H1 (cell line): ENCODE measurements around the gene ZBTB16. TPM values are rescaled to one million over a fixed set of nuclear protein-coding genes. Genes with fewer than 3 reads are reported as not detected.

ENCODE experiments used
- CTCF ChIA-PET: fragments of 300-600 bp; sonication (Branson Sonifier 250); formaldehyde crosslinking; loops from one replicate; lab custom pipeline; 2021; ENCODE audit not compliant: partially characterized antibody; lab: Charles Lee
- POLR2A ChIA-PET: fragments of 300-600 bp; sonication (Branson Sonifier 250); formaldehyde crosslinking; loops from one replicate; lab custom pipeline; 2021; ENCODE audit warnings: inconsistent platforms; ENCODE audit not compliant: partially characterized antibody; lab: Charles Lee
- DNase-seq, 2 experiments: peaks; one replicate each; pipeline versions ENCODE4 v3.0.0 to v3.0.0-alpha.2; 2010 to 2022; ENCODE audit warnings: low spot score in 2 of 2, low read depth in 1 of 2, mixed read lengths in 1 of 2
- FAIRE-seq: peaks from 2 replicates; lab custom pipeline; 2011; peaks lifted over from hg19 to GRCh38; lab: Jason Lieb, UNC
- H2AFZ ChIP-seq: 2 replicates; pipeline ENCODE4 v1.8.1; 2012; ENCODE audit warnings: low read length, inconsistent platforms
- H2AK5ac ChIP-seq: 2 replicates; pipeline ENCODE4 v1.6.1; 2013; ENCODE audit warnings: low read depth, low read length
- H2BK120ac ChIP-seq: replicated peaks from 2 replicates; pipeline ENCODE3; 2013; ENCODE audit warnings: low read depth, low read length, inconsistent platforms
- H2BK12ac ChIP-seq: 2 replicates; pipeline ENCODE4 v1.6.1; 2013; ENCODE audit warnings: low read depth, low read length
- H2BK15ac ChIP-seq: 2 replicates; pipeline ENCODE4 v1.6.1; 2013; ENCODE audit warnings: low read length
- H2BK20ac ChIP-seq: 2 replicates; pipeline ENCODE4 v1.6.1; 2013; ENCODE audit warnings: low read length
- H2BK5ac ChIP-seq: 2 replicates; pipeline ENCODE4 v1.6.1; 2013; ENCODE audit warnings: low read depth, low read length
- H3K14ac ChIP-seq: 2 replicates; pipeline ENCODE4 v1.6.1; 2013; ENCODE audit warnings: inconsistent platforms; ENCODE audit not compliant: insufficient read length
- H3K18ac ChIP-seq: 2 replicates; pipeline ENCODE4 v1.6.1; 2013; ENCODE audit warnings: low read length; ENCODE audit errors: extremely low read depth
- H3K23ac ChIP-seq: 2 replicates; pipeline ENCODE4 v1.6.1; 2013; ENCODE audit warnings: inconsistent platforms; ENCODE audit not compliant: insufficient read length
- H3K23me2 ChIP-seq: 2 replicates; pipeline ENCODE4 v1.6.1; 2013; ENCODE audit warnings: low read depth, low read length
- H3K27ac ChIP-seq: 2 replicates; pipeline ENCODE4 v1.6.1; 2011; ENCODE audit warnings: low read depth, low read length, inconsistent platforms
- H3K27me3 ChIP-seq, 4 experiments: replicated peaks in 1 of 4; 1 replicate in 1 of 4; 2 replicates in 3 of 4; pipeline versions ENCODE4 v1.6.1 to v1.8.1; 2011 to 2013; ENCODE audit warnings: low read length in 3 of 4, mild to moderate bottlenecking in 3 of 4, inconsistent platforms in 2 of 4, mixed read lengths in 2 of 4, moderate library complexity in 1 of 4; ENCODE audit not compliant: control insufficient read depth in 3 of 4, insufficient read depth in 3 of 4; ENCODE audit errors: extremely low read depth in 1 of 4
- H3K36me3 ChIP-seq, 4 experiments: 2 replicates each; pipeline versions ENCODE4 v1.6.1 to v1.8.1; 2011 to 2013; ENCODE audit warnings: mild to moderate bottlenecking in 4 of 4, low read length in 3 of 4, moderate library complexity in 2 of 4, control low read depth in 1 of 4, inconsistent platforms in 1 of 4; ENCODE audit not compliant: insufficient read depth in 4 of 4, control insufficient read depth in 2 of 4
- H3K4ac ChIP-seq: replicated peaks from 2 replicates; pipeline ENCODE3; 2013; ENCODE audit warnings: low read length, low read depth, mixed read lengths, inconsistent platforms; ENCODE audit not compliant: insufficient read length
- H3K4me1 ChIP-seq, 4 experiments: replicated peaks in 1 of 4; 1 replicate in 1 of 4; 2 replicates in 3 of 4; pipeline versions ENCODE4 v1.6.1 to v1.8.1; 2011 to 2013; ENCODE audit warnings: low read length in 3 of 4, inconsistent platforms in 2 of 4, mixed read lengths in 1 of 4; ENCODE audit not compliant: insufficient read depth in 4 of 4, control insufficient read depth in 3 of 4
- H3K4me2 ChIP-seq, 2 experiments: 2 replicates each; pipeline versions ENCODE4 v1.6.1 to v1.8.1; 2011 to 2013; ENCODE audit warnings: low read depth in 2 of 2, low read length in 2 of 2, control low read depth in 1 of 2, inconsistent platforms in 1 of 2, mild to moderate bottlenecking in 1 of 2; ENCODE audit not compliant: insufficient read depth in 1 of 2
- H3K4me3 ChIP-seq, 4 experiments: fragments of 200-600, 300-600 bp in 1 of 4; sonication (generic), shearing (Covaris generic), sonication (Bioruptor Twin) in 1 of 4; 2 replicates each; pipeline versions ENCODE4 v1.5.1 to v1.8.1; 2011 to 2016; ENCODE audit warnings: low read length in 4 of 4, low read depth in 3 of 4, control low read depth in 2 of 4, inconsistent platforms in 2 of 4, mild to moderate bottlenecking in 2 of 4, mixed read lengths in 1 of 4, moderate library complexity in 1 of 4; ENCODE audit not compliant: insufficient read depth in 2 of 4; ENCODE audit errors: extremely low read depth in 1 of 4
- H3K56ac ChIP-seq: replicated peaks from 2 replicates; pipeline ENCODE3; 2013; ENCODE audit warnings: low read depth, mild to moderate bottlenecking, mixed read lengths, low read length, inconsistent platforms; ENCODE audit not compliant: insufficient read length
- H3K79me1 ChIP-seq: 2 replicates; pipeline ENCODE4 v1.6.1; 2013; ENCODE audit warnings: low read depth, low read length, control low read depth
- H3K79me2 ChIP-seq, 2 experiments: 2 replicates each; pipeline versions ENCODE4 v1.6.1 to v1.8.1; 2012 to 2013; ENCODE audit warnings: low read length in 2 of 2, mild to moderate bottlenecking in 2 of 2, inconsistent platforms in 1 of 2; ENCODE audit not compliant: insufficient read depth in 2 of 2, control insufficient read depth in 1 of 2
- H3K9ac ChIP-seq, 4 experiments: replicated peaks in 1 of 4; 1 replicate in 1 of 4; 2 replicates in 3 of 4; pipeline versions ENCODE4 v1.6.1 to v1.8.1; 2011 to 2013; ENCODE audit warnings: low read depth in 3 of 4, low read length in 3 of 4, control low read depth in 2 of 4, mild to moderate bottlenecking in 2 of 4, moderate library complexity in 2 of 4, inconsistent platforms in 1 of 4; ENCODE audit errors: extremely low read depth in 1 of 4
- H3K9me3 ChIP-seq, 2 experiments: 2 replicates each; pipeline versions ENCODE4 v1.6.1 to v1.8.1; 2012 to 2013; ENCODE audit warnings: mild to moderate bottlenecking in 2 of 2, moderate library complexity in 2 of 2, control low read depth in 1 of 2, inconsistent platforms in 1 of 2, low read depth in 1 of 2, low read length in 1 of 2, mixed read lengths in 1 of 2; ENCODE audit not compliant: insufficient read depth in 2 of 2
- H4K20me1 ChIP-seq, 2 experiments: replicated peaks in 1 of 2; 2 replicates each; pipeline versions ENCODE3 to v1.8.1; 2011 to 2013; ENCODE audit warnings: inconsistent platforms in 2 of 2, low read length in 2 of 2, mild to moderate bottlenecking in 1 of 2; ENCODE audit not compliant: insufficient read depth in 2 of 2, control insufficient read depth in 1 of 2
- H4K5ac ChIP-seq: 2 replicates; pipeline ENCODE4 v1.6.1; 2013; ENCODE audit warnings: low read length, low read depth, mixed read lengths, inconsistent platforms; ENCODE audit not compliant: insufficient read length
- H4K8ac ChIP-seq: 2 replicates; pipeline ENCODE4 v1.8.0; 2013; ENCODE audit warnings: mild to moderate bottlenecking, moderate library complexity, low read length, inconsistent platforms; ENCODE audit not compliant: insufficient read depth; ENCODE audit errors: extremely low read depth
- H4K91ac ChIP-seq: replicated peaks from 2 replicates; pipeline ENCODE3; 2013; ENCODE audit warnings: low read length, mixed read lengths, inconsistent platforms; ENCODE audit not compliant: insufficient read length
- ASH2L ChIP-seq: fragments of 200-600, 300-600 bp; sonication (generic); IDR thresholded peaks from one replicate; pipeline ENCODE4 v1.7.1; 2017; ENCODE audit warnings: low read length
- CREB1 ChIP-seq: IDR thresholded peaks from 2 replicates; pipeline ENCODE4 v1.6.1; 2012; ENCODE audit warnings: inconsistent platforms
- CTBP2 ChIP-seq: IDR thresholded peaks from 2 replicates; pipeline ENCODE4 v1.7.0; 2011; ENCODE audit warnings: borderline replicate concordance, mild to moderate bottlenecking, moderate library complexity, mixed read lengths, low read length; ENCODE audit not compliant: insufficient read depth, insufficient read length
- JUND ChIP-seq: IDR thresholded peaks from 2 replicates; pipeline ENCODE4 v1.6.1; 2011; ENCODE audit warnings: mild to moderate bottlenecking, improper control_type of control experiment, low read length
- KDM1A ChIP-seq: fragments of 200-600, 300-600 bp; sonication (generic); IDR thresholded peaks from 2 replicates; pipeline ENCODE4 v1.7.1; 2016; ENCODE audit warnings: mild to moderate bottlenecking, low read length, borderline replicate concordance
- NRF1 ChIP-seq: IDR thresholded peaks from 2 replicates; pipeline ENCODE4 v1.6.1; 2011; ENCODE audit warnings: mild to moderate bottlenecking, low read depth, low read length, improper control_type of control experiment
- PHF8 ChIP-seq: fragments of 200-600 bp; sonication (generic); conservative IDR thresholded peaks from 2 replicates; pipeline ENCODE4 v1.7.1; 2012; ENCODE audit warnings: low read depth, mild to moderate bottlenecking, inconsistent platforms, low read length, moderate library complexity
- SIN3A ChIP-seq, 2 experiments: IDR thresholded peaks in 1 of 2; conservative IDR thresholded peaks in 1 of 2; 2 replicates each; pipeline ENCODE4 v1.6.1; 2011 to 2012; ENCODE audit warnings: low read length in 2 of 2, improper control_type of control experiment in 1 of 2, low read depth in 1 of 2, mild to moderate bottlenecking in 1 of 2
- SIRT6 ChIP-seq: IDR thresholded peaks from one replicate; pipeline ENCODE4 v1.7.1; 2012; ENCODE audit warnings: low read length, inconsistent platforms
- SP2 ChIP-seq: IDR thresholded peaks from 2 replicates; pipeline ENCODE4 v1.6.1; 2012; ENCODE audit warnings: mild to moderate bottlenecking, low read length, inconsistent platforms
- SRF ChIP-seq: IDR thresholded peaks from 2 replicates; pipeline ENCODE4 v1.6.1; 2011; ENCODE audit warnings: mild to moderate bottlenecking, low read depth, low read length, moderate library complexity
- TBP ChIP-seq: IDR thresholded peaks from 2 replicates; pipeline ENCODE4 v1.6.1; 2011; ENCODE audit warnings: low read depth, low read length, improper control_type of control experiment
- TCF12 ChIP-seq: IDR thresholded peaks from 2 replicates; pipeline ENCODE4 v1.6.1; 2011; ENCODE audit warnings: low read depth, mild to moderate bottlenecking, low read length
- YY1 ChIP-seq: IDR thresholded peaks from 2 replicates; pipeline ENCODE4 v1.6.1; 2011; ENCODE audit warnings: low read depth, mild to moderate bottlenecking, low read length
- WGBS, 2 experiments: shearing (Covaris generic) in 1 of 2; methylation state at CpG; one replicate each; pipeline versions ENCODE4 v1.1.6 to v1.1.7; 2013 to 2015; ENCODE audit warnings: low lambda C conversion rate in 2 of 2, mixed read lengths in 2 of 2, inconsistent platforms in 1 of 2, low coverage in 1 of 2, missing lambda C conversion rate in 1 of 2; ENCODE audit not compliant: insufficient replicate concordance in 2 of 2, insufficient coverage in 1 of 2, insufficient read length in 1 of 2; ENCODE audit errors: extremely low coverage in 1 of 2, missing lambda C conversion rate in 1 of 2; 5-methylcytosine and 5-hydroxymethylcytosine counted together
- polyA plus RNA-seq, 7 experiments: library from polyadenylated mRNA; depleted of rRNA in 3 of 7; stranded (reverse) in 5 of 7; unstranded in 2 of 7; fragments of >200 nt in 5 of 7; fragments of 200-250 nt in 2 of 7; gene quantifications; 1 replicate in 5 of 7; 2 replicates in 1 of 7; 4 replicates in 1 of 7; pipeline versions ENCODE4 v1.2.1 to v1.2.3, GENCODE V29; 2011 to 2013; ENCODE audit warnings: missing spikeins in 2 of 7, mixed read lengths in 2 of 7
- total RNA-seq: library from RNA; stranded (reverse); fragmentation: NEBNext Ultra II Directional; extraction: Animal tissue kit (Norgen Biotek cat#: 25700); gene quantifications from 2 replicates; pipeline ENCODE4 v1.2.1, GENCODE V29; 2021

ZBTB16 gene
- total and polyA plus RNA-seq, 2 of the 8 experiments (the other 6 are each of a cell fraction or from before 2014, with no cell fraction given), result 0.12 to 0.61 TPM

DNA sequence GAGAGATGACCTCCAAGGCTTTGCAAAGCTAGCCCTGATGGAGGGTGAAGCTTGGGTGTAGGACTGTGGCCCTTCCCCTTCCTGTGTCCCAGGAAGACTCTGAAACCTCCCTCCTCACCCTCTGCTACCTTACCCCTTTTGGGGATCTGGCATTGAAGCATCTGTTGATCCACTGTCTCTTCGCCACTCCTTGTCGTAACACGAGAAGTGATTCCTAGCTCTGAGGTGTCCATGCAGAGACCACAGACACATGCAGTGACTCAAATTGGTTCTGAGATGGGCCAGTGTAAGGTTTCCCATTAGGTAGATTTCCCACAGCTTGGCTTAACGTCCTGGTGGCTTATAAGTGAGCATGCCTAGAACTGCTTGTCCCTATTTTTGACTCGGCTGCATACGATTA, 101.4 kb downstream of the ZBTB16 start:
- Histone ChIP-seq H3K79me1 (no peaks in the 10 kb centered on the region), H2BK12ac (no peak overlapping the region), H2AK5ac (no peak overlapping the region), H3K9ac (no peak overlapping the region), H3K79me2 (no peaks in the 10 kb centered on the region), H2AFZ (no peak overlapping the region), H2BK5ac (no peak overlapping the region), H3K36me3 (no peaks in the 10 kb centered on the region), H3K4me3 (no peak overlapping the region), H3K14ac (no peak overlapping the region), H3K56ac (no peak overlapping the region), H2BK15ac (no peak overlapping the region), H2BK120ac (no peak overlapping the region), H3K27me3 (no peaks in the 10 kb centered on the region), H4K8ac (no peak overlapping the region), H4K91ac (no peak overlapping the region), H3K4me1 (peaks cover 2 to 6% (median 3%) of the 10 kb centered on the region in 4 experiments; a peak in 5 of 7 replicates), H3K4ac (no peak overlapping the region), H4K20me1 (no peaks in the 10 kb centered on the region), H3K23me2 (no peaks in the 10 kb centered on the region), H2BK20ac (no peak overlapping the region), H3K9me3 (no peaks in the 10 kb centered on the region), H3K27ac (no peak overlapping the region), H4K5ac (no peak overlapping the region), H3K23ac (no peak overlapping the region), H3K4me2 (no peak overlapping the region), H3K18ac (no peak overlapping the region)
- FAIRE-seq (no peak), DNase-seq (no peak)
- TF ChIP-seq NRF1 (no peak), TBP (no peak), SRF (no peak), SP2 (no peak), TCF12 (no peak), JUND (no peak), ASH2L (no peak), KDM1A (no peak), SIRT6 (no peak), PHF8 (no peak), SIN3A (conservative IDR thresholded peaks at IDR 0.05 in 1 of 2, IDR thresholded peaks at IDR 0.05 in 1 of 2; ENCODE audit: low read depth in 1 of 2, low read length in 2 of 2) (no peak), YY1 (no peak), CREB1 (no peak), CTBP2 (no peak)
- WGBS, 2 experiments, result 93% methylated on average over 6 of the region's 6 CpGs; no CpG with 5 or more reads in 1 of the 2 experiments
- ChIA-PET CTCF (interaction anchor here (1.5 to 2.0 kb wide), 3 partner anchors 13 to 19 kb away, joined by 4 to 9 read pairs (median 5); no protein-coding TSS in a partner anchor), POLR2A (no interaction called here)
